ENCODE measurements around the gene PKHD1.

PKHD1 gene

GRCh38 chr6:52087498-52087999 is at the start of gene PKHD1:
TSS of gene PKHD1 (minus strand) at chr6:52087613. CDS start at chr6:52084933, 2,680 bp downstream.
- DNase-seq (ENCODE audit: low spot score), result no peak

DNA sequence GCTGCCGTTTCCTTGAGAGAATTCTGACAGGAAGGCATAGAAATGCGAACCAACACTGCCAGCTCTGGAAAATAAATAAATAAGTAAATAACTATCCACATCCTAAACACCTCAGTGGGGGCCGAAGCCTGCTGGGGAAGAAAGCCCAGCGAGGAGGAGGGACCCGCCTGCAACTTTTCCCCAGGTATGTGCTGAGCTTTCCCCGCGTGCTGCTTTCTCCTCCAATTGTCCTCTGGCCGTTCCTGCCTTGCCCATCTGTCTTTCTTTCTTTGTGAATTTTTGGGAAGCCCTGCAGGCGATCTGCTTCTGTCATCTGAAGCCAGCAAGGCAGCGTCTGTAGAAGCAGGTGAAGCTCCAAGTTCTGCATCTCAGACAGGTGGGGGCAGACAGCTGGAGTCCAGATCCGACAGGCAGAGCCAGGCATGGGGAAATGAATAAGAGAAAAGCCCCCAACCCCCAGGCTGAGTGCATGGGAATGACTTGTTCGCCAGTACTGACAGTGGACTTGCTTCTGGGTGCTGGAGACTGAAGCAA is 49.6 kb upstream of the PKHD1 start:
- no peak for DNase-seq (ENCODE audit: low spot score)

DNA sequence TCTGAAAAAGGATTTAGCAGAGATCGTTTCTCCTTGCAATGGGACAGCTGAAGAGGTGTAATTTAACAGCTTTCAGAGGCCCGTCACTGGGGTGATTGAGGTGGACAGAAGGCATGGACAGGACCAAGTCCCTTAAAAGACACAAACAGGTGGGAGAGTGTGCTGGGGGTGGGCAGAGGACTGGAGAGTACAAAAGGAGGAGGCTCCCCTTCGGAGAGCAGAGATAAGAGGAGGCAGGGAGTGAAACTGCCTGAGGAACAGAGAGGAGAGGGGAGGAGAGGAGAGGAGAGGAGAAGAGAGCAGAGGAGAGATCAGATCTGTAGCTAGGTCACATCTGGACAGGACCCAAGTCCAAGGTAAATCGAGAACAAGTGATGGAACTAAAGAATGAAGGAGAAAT is 48.6 kb upstream of the PKHD1 start:
- DNase-seq (ENCODE audit: low spot score), result no peak

GRCh38 chr6:52135217-52135616 is 47.8 kb upstream of the PKHD1 start:
- DNase-seq (ENCODE audit: low spot score), result no peak

DNA sequence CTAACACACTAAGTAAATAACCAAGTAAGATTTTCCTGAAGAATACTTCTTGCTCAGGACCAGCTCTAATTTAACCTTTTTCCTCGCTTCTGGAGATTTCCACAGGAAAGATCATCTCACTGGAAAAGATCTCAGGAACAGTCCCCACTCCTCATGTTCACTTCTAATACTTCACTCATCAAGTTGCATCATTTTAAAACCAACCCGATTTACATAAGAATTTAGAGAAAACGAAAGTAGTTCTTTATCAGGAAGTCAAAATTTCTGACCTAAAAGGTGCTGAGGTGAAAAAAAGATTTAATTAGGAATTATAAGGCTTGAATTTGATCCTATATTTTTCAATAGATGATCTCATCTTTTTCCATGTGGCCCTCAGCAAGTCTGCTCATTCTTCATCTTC is 46.6 kb upstream of the PKHD1 start:
- DNase-seq (ENCODE audit: low spot score), result no peak

DNA sequence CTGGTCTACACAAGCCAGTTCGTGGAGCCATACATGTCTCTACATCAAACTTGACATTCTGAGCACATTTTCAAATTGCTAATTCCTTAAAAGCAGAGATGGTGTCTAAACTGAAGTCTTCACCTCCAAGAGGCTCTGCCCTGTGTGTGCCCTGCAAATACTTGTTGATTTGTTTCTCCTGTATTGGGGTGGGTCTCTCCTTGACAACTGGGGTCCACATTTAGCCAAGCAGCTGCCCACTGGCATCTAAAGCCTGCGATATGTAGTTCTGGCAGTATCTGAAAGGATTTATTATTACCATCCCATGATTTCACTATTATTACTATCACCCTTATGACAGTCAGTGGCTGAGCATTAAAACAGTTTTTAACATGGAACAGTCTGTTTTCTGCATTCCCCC is 45.9 kb upstream of the PKHD1 start:
- DNase-seq (ENCODE audit: low spot score), result no peak

- no peak for DNase-seq (ENCODE audit: low spot score)
These were observed 44.9 kb upstream of the PKHD1 start for GRCh38 chr6:52132292-52132691.

- DNase-seq (ENCODE audit: low spot score), result no peak
These were observed 43.0 kb upstream of the PKHD1 start for GRCh38 chr6:52130440-52130839.

DNA sequence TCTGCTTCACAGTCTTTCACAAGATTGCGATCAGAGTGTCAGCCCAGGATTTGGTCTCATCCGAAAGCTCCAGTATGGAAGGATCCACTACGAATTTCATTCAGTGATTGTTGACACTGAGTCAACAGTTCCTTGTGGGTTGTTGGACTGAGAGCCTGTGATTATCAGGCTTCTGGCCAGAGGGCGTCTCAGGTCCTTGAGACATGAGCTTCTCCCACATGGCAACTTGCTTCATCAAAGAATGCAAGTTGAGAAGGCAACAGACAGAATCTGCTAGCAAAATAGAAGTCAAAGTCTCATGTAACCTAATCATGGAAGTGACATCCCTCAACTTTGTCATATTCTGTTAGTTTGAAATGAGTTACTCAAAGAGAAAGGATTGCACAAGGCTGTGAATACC is 40.5 kb upstream of the PKHD1 start:
- DNase-seq (ENCODE audit: low spot score), result no peak

DNA sequence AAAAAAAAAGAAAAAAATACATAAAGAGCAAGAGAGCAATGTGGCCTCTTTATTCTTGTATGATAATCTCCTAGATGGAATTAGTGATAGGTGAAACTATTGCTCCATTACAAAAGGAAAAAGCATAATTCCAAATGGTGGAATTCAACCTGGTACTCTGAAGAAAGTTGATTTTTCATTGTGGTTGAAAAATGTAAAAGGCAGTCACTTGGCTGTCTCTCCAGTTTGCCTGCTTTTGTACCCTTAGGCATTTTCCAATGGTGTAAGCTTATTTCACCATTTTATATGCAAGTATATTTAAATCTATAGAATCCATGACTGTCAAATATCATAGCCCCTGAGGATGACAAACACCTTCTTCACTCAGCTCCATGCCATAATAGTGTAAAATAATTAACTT is 38.8 kb upstream of the PKHD1 start:
- DNase-seq (ENCODE audit: low spot score), result no peak

DNA sequence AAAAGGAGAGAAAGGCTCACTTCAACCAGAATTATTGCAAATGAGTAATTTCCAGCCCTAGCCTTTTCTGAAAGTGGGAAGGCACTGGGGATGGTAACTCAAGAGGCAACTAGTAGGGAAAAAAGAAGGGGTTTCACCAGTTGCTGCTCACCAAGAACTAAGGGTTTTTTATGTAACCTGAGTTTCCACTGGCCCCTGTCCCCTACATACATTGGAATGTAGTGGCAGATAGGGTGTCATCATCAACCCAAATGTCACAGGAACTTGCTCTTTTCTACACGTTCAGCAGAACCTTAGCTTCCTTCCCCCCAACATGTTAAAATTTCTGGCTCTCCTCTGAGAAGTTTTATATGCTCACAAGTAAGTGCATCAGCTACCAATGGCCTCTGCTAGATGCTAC is 38.2 kb upstream of the PKHD1 start:
- DNase-seq (ENCODE audit: low spot score), result no peak

DNA sequence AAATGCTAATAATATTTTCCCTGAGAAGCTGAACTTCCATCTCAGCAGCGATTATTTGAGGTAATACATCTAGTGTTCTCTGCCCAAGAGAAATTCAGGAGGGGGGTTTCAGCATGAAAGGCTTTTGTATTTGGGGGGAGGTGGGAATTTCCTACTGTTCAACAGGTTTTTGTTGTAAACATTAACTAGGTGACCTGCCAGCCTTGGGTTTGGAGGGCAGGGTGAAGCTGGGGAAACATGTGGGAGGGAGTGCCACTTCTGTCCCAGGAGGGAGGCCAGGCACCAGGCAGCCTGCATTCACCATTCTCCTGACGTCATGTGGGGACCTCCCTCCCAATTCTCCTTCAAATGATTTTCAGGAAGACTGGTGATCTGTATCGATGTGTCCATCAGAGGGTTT is 37.7 kb upstream of the PKHD1 start:
- no peak for DNase-seq (ENCODE audit: low spot score)

DNA sequence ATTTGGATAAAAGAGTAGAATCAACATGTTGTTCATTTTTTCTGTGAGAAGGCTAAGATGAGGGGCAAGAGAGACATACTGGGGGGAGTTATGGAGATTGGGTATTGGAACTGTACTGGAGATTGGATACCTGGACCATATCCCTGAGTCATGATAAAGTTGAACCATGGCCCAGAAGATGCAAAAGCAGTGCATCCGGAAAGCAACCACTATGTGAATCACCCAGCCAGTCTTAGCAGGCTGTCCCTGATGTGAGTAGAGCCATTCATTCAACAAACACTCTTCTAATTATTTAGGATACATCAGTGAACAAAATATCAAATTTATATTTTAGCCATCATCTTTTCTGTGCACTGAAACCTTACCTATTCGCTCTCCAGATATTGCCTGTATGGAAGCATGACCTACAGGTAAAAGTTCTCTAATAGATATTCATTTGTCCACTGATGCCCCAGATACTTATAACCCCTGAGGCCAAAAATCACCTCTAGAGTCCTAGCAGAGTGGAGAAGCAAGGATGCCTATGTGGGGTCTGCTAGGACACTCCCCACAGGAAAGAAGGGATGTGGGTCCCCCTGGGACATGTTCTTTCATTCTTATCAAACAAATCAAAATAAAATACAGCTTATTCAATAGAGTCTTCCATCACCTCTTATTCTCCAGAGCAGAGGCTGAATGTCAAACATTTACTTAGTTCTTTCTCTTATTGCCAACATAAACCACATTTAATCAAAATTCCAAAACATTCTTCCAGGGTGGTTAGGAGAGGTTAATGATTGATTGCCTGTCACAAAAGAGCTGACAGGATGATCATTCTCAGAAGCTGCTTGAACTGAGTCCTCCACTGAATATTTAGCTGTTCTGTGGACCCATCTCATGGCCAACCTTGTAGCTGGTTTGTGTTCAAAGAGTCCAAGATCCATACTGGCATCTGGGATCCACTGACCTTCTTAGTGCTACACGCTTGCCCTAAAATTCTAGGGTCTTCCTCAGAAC is 37.0 kb upstream of the PKHD1 start:
- no peak for DNase-seq (ENCODE audit: low spot score)

DNA sequence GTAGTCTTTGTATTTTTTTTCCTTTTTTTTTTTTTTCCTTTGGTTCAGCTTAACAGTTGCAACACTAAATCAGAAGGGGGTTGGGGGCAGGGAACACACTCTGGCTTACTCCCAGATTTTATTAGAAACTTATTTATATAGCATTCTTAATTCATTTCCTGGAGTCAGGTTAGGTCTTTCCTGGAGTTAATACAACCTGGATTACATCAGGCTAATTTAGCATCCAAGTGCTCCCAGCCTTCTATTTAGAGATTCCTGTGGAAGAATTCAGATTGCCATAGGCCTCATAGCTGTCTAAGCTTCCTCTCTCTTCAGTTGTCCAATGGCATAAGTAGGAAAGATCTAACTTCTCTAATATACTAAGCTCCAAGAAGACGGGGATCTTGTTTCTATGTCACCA is 35.8 kb upstream of the PKHD1 start:
- DNase-seq (ENCODE audit: low spot score), result no peak

DNA sequence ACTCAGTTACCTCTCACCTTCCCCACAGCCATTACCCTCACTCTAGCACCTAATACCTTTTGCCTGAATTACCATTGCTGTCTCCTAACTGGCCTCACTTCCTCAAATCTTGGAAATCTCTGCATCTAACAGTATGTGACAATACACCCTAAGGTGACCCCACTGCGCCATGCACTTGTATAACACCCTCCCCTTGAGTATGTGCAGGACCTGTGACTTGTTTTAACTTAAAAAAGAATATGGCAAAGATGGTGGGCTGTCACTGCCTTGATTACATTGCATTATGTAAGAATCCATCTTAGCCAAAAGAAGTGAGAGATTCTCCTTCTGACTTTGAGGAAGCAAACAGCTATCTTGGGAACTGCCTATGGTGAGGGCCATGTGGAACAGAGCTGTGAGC is 29.9 kb upstream of the PKHD1 start:
- DNase-seq (ENCODE audit: low spot score), result no peak

GRCh38 chr6:52116605-52116948 is 29.2 kb upstream of the PKHD1 start:
- no peak for DNase-seq (ENCODE audit: low spot score)

GRCh38 chr6:52115891-52116604 is 28.6 kb upstream of the PKHD1 start:
- DNase-seq (ENCODE audit: low spot score), result no peak

DNA sequence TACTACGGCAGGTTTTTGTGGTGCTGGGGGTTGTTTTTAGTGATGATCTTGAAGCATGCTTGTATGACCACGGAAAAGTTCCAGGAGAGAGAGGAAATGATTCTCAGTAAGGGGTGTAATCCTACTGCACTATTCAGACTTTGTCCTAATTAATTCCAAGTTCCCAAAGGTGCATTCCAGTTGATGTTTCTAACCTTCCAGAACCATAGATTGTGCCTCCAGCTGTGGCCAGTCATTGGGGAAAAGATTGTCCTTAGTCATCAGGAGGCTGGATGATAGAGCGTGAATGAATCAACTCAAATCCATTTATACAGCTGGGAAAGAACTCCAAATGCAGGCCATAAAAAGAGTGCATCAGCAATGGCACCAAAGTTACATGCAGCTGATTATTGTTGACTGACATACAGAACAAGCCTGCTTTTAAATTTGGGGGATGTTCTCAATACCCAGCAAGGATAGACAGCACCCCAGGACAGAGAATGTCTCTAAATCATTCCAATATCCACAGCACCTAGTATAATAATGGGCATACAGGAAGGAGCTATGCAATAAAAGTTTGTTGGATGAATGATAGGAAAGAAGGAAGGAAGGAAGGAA is 27.8 kb upstream of the PKHD1 start:
- DNase-seq (ENCODE audit: low spot score), result no peak

GRCh38 chr6:52109171-52109571 is 21.8 kb upstream of the PKHD1 start:
- no peak for DNase-seq (ENCODE audit: low spot score)

DNA sequence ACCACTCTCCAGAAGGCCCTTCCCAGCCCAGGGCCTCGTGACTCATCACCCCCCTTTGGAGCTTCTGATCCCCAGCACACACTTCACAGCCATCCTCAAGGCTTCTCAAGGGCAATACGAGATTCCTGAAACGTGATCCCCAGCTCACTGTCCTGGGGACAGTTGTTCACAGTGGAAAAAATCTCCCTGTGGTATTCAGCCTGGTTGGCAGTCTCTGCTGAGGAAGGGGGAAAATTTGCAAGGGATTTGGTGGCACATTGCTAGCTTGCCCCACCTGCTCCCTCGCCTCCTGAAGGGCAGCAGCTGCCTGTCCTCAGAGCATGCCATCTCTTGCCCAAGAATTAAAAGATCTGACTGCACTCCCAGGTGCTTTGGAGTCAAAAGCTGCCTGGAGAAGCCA is 20.7 kb upstream of the PKHD1 start:
- no peak for DNase-seq (ENCODE audit: low spot score)

- no peak for DNase-seq (ENCODE audit: low spot score)
These were observed 19.6 kb upstream of the PKHD1 start for GRCh38 chr6:52106994-52107393.

DNA sequence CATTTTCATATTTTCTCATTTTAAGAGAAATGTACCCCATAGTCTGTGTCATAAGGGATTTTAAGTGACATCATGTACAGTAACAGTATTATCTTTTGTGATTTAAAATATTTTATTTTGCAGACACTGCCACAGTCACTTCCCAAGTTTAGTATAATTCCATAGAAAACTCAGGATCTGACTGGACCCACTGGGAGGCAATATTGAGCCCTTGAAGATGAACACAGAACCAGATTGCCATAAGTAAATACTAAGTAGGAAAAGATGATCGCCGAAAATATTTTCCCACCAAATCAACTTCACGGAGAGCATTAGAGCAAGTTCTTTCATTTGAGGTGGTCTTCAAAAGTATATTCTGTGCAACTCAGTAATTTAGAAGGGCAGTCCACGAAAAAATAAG is 17.6 kb upstream of the PKHD1 start:
- DNase-seq (ENCODE audit: low spot score), result no peak

DNA sequence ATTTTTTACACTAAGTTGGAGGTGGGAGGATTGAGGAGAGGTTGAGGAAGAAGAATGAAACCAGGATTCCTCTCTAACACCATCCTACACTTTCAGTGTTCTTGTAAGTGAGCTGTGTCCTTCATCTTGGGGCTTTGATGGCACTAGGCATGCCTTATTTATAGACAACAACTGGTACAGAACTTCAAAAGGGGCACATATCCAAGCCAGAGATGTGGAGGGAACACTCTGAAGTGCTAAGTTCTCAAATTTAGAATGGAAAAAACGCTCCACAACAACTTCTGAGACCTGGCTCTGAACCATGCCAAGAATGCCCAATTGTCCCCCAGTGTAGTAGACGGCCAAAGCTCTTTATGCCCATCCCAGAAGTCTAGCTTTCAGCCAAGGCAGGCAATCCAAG is 16.2 kb upstream of the PKHD1 start:
- no peak for DNase-seq (ENCODE audit: low spot score)
